Measurements from ENCODE around the gene KLHL10.
"Not testable (repeated sequence)": the region's sequence is repeated elsewhere in the genome, so short reads cannot be mapped to it uniquely, and the experiment has no call there.

Gene KLHL10

DNA sequence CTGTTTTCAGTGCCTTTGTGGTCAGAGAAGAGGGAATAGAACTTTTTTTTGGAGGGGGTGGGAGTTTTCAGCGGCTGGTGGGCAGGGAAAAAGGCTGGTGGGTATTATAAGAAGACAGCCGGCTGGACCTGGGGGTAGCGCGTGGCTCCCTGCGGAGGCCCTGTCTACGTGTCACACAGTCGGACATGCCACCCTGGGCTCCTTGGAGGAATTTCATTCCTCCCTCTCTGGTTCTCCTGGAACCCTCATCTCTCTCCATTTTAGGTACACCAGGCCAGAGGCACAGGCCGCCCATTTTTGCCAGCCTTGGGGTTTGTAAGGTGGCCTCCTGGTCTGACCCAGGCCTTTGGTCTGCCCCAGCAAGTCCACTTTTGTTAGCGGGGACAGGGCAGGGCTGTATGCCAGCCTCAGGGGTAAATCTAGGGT is 23.9 kb upstream of the KLHL10 start:
- DNase-seq, result no peak

DNA sequence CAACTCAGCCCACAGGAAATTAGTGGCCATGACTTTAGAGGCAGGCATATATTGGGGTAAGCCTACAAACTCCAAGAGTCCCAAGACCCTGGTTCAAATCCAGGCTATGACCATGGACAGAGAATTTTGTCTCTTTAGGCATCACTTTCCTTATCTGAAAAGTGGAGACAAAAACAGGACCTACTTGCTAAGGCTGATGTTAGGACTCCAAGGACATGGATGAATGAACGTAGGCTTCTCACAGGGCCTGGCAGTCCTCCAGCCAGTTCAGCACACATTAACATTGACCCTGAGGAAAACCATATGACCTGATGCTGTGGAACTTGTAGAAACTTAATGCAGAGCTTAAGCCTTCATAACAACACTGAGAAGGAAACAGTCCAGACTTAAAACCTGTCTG is 23.4 kb upstream of the KLHL10 start:
- DNase-seq, result no peak

DNA sequence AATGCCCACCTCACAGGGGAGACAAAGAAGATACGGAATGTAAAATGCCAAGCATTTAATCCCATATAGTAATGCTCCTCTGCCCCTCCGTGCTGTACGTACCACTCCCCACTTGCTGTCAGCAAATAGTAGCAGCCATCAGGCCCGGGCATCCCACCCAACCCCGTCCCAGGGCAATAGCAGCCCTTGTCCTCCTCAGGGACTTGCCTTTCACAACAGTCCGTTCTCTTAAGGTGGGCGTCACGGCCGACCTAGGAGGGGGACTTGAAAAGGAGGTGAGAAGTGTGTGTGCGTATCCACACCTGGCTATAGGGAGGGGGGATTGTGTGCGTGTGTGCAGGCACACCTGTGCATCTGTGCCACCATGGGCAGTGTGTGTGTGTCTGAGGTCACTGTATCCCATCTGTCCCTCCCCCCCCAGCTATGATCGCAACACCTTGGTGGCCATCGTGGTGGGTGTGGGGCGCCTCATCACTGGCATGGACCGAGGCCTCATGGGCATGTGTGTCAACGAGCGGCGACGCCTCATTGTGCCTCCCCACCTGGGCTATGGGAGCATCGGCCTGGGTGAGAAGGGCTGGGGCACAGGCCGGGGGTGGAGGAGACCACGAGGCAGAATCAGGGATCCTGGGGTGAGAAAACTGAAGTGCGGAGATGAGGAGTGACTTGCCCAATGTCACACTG is 20.8 kb upstream of the KLHL10 start:
- DNase-seq, result no peak

DNA sequence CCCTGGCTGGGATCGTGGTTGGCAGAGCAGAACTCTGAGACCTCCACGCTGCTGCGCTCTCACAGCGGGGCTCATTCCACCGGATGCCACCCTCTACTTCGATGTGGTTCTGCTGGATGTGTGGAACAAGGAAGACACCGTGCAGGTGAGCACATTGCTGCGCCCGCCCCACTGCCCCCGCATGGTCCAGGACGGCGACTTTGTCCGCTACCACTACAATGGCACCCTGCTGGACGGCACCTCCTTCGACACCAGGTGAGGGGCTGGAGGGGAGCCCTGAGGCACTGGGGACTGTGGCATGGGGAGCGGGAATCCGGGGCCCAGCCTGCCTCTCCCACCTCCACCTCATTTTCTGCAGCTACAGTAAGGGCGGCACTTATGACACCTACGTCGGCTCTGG is 19.6 kb upstream of the KLHL10 start:
- no peak for DNase-seq

DNA sequence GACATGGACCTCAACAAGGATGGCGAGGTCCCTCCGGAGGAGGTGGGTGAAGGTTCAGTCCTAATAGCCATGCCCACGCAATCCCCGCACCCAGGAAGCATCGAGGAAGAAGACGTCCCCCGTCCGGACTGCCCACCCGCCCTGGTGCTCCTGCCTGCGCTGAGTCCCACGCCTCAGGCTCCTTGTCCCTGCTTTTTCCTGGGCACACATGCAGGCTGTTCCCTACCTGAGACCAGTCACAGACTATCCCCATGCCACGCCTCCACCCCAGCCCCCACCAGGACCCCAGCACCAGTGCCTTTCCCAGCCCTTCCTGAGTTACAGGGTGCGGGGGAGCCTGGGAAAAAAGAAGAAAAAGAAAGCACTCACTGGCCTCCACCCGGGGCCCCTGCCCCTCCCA is 15.8 kb upstream of the KLHL10 start:
- DNase-seq, result no peak

DNA sequence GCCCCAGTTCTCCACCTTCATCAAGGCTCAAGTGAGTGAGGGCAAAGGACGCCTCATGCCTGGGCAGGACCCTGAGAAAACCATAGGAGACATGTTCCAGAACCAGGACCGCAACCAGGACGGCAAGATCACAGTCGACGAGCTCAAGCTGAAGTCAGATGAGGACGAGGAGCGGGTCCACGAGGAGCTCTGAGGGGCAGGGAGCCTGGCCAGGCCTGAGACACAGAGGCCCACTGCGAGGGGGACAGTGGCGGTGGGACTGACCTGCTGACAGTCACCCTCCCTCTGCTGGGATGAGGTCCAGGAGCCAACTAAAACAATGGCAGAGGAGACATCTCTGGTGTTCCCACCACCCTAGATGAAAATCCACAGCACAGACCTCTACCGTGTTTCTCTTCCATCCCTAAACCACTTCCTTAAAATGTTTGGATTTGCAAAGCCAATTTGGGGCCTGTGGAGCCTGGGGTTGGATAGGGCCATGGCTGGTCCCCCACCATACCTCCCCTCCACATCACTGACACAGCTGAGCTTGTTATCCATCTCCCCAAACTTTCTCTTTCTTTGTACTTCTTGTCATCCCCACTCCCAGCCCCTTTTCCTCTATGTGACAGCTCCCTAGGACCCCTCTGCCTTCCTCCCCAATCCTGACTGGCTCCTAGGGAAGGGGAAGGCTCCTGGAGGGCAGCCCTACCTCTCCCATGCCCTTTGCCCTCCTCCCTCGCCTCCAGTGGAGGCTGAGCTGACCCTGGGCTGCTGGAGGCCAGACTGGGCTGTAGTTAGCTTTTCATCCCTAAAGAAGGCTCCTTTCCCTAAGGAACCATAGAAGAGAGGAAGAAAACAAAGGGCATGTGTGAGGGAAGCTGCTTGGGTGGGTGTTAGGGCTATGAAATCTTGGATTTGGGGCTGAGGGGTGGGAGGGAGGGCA is 15.1 kb upstream of the KLHL10 start:
- no peak for DNase-seq

DNA sequence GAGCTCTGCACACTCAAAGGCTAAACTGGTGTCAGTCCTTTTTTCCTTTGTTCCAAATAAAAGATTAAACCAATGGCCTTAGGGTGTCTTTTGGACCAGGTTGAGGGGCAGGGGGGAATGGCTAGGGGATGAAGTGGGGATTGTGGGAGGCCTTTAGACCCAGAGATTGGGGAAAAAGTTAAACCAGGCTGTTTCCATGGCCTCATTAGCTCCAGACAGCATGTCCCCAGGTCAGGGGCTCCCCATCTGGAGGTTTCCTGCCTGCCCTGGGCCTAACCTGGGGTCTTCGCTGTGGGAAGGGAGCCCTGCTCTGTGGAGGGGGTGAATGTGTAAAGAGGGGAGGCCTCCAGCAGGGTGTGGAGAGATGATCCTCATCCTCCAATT is 14.5 kb upstream of the KLHL10 start:
- DNase-seq, result no peak

DNA sequence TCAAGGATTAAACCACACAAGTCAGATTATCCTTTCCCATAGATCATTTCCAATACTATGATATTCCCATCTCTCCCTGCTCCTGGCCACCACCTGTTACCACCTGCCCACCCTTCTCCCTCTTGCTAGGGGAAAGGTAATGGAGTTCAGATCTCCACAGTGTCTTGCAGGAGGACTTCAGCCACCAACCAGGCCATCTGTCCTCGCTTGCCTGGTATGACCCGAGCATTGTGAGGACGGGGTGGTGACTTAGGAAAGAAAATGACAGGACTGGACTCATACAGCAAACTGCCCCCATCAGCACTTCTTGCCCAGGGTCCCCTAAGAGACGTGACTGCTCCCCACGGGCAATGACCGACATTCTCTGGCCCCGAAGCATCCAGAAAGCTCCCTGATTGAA is 14.0 kb upstream of the KLHL10 start:
- no peak for DNase-seq

DNA sequence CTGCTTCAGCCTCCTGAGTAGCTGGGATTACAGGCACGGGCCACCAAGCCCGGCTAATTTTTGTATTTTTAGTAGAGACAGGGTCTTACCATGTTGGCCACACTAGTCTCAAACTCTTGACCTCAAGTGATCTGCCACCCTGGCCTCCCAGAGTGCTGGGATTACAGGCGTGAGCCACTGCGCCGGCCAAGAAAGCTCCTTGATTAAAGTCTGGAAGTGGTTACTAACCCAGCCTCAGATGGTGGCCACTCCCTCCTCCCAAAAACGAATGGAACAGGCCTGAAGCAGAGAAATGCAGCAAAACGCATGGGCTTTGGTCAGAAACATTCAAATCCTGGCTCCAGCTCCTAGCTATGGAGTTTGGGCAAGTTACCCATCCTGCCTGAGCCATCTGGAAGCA is 13.5 kb upstream of the KLHL10 start:
- DNase-seq, result no peak

DNA sequence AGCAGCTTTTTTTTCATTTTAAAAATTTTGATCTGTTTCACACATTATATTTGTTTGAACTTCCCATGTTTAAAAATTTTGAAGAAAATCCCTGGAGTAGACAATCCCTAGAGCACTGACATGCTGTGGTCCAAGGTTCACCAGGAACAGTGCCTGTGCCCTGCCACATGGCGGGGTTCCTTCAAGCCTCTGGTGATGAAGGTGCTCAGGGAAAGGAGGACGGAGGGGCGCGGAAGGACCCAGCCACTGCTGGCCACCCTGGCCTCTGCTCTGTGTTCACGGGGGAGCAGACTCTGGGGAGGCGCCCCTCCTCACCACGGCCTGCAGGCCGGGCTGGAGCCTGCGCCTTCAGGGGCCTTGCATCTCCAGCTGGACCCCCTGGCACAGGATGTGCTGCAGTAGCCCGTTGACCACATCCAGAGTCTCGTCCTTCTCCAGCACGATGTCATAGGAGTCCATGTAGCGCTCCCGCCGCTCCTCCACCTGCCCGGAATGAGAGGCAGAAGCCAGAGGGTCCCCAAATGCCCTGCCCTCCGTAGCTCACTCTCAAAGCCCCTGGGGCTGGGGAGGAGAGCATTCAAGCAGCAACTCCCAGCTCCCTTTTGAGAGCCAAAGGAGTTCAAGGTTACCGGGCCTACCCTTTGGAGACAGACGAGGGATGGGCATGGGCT is 12.3 kb upstream of the KLHL10 start:
- DNase-seq, result no peak

DNA sequence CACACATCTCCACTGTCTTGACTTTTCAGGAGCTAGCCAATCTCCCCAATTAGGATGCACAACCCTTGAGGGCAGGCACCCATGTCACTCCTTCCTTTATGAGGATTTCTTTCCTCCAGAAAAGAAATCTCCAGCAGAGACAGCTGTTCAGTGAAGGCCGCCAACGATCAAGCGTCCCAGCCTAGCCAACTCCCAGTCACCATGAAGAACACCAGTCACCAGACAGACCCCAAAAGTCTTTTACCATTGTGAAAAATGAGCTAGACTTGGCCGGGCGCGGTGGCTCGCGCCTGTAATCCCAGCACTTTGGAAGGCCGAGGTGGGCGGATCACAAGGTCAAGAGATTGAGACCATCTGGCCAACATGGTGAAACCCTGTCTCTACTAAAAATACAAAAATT is 7.7 kb upstream of the KLHL10 start:
- not testable (repeated sequence) for DNase-seq

DNA sequence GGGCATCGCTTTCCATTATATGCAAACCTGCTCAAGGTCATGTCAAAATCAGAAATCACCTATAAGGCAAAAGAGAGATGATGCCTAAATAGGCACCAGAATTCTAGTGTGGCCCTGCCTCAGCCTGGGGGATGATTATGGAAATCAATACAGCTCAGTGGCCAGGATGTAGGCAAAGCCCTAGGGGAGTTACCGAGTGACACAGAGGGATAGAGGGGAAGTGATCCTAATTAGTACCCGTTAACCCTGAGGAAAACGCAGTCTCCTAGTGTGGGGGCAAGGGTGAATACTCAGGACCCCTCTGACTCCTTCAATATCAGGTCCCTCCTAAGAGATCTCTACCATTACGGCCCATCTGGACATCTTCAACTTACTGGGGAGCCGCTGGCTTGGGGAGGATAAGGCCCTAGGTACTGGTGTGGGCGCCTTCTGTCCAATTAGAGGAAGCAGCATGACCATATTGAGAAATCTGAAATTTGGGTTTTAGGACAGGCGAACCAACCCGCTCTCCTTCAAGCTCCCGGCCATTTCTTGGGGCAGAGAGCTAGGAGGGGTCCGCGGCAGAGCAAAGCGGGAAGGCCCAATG is 2.3 kb upstream of the KLHL10 start:
- DNase-seq, result no peak

DNA sequence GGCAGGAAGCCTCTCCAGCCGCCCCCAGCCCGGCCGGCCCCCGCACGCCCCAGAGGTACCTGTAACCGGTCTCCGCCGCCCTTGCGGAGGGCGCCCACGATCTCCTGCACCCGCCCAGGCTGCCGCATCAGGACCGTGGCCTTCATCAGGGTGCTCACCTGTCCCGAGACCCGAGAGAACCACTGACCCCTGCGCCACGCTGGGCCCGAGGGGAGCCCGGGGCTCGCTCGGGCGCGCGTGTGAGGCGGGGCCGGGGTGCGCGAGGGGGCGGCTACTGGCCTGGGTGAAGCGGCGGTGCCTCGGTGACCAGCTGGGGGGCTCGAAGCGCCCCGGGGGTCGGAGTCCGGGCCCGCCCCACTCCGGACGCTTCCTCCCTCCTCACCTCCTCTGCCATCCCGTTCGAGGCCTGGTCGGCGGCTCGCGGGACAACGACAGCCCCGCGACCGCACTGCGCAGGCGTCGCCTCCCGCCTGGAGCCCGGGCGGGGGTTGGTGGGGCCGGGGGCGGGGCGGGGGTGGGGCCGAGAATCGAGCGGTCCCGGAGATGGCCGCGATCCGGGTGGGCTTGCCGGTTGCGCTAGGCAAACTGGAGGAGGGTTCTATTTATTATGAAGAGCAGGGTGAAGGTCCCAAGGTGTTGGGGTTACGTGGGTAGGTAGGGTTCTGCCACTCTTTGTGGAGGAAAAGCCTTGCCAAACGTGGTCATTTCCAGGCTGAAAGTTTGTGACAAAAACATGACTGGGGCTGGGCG is 1.6 kb upstream of the KLHL10 start, which contains the start of gene NT5C3B:
NT5C3B (minus strand) TSS at position 433 of the 750 bp plus-strand sequence; CDS start at position 394, 39 bp downstream.
- DNase-seq, result no peak

DNA sequence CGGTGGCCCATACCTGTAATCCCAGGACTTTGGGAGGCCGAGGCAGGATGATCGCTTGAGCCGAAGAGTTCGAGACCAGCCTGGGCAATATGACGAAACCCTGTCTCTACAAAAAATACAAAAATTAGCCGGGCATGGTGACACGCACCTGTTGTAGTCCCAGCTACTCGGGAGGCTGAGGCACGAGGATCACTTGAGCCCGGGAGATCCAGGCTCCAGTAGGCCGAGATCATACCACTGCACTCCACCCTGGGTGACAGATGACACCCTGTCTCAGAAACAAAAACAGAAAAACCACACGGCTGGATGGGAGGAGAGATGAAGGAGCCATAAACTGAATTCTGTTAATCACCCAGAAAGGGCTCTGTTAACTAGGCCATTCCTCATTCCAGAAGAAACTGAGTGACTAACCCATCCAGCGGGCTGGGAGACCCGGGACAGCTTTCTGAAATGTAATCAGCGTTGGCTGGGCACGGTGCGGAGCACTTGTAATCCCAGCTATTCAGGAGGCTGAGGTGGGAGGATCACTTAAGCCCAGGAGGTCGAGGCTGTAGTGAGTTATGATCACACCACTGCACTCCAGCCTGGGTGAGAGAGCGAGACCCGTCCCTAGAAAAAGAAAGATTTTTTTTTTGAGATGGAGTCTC is 952 bp upstream of the KLHL10 start:
- no peak for DNase-seq

DNA sequence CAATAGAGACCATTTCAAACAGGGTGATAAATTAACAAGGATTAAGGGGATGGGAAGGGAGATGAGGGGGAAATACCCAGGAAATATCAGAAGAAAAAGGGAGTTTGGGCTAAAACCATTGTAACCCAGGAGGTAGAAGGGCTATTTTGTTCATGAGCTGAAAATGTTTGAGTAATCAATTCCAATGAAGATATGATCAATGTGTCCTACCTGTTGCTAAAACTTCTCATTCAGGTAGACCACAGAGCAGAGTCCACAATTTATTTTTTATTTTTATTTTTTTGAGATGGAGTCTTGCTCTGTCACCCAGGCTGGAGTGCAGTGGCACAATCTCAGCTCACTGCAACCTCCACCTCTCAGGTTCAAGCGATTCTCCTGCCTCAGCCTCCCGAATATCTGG is 1.8 kb downstream of the KLHL10 start:
- DNase-seq, result not testable (repeated sequence)

DNA sequence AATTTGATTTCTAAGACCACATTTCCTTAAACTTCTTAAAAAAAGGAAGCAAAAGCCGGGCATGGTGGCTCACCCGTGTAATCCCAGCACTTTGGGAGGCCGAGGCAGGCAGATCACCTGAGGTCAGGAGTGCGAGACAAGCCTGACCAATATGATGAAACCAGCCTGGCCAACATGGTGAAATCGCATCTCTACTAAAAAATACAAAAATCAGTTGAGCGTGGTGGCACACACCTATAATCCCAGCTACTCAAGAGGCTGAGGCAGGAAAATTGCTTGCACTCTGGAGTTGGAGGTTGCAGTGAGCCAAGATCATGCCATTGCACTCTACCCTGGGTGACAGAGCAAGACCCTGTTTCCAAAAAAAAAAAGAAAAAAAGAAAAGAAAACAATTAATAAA is 3.2 kb downstream of the KLHL10 start:
- not testable (repeated sequence) for DNase-seq

DNA sequence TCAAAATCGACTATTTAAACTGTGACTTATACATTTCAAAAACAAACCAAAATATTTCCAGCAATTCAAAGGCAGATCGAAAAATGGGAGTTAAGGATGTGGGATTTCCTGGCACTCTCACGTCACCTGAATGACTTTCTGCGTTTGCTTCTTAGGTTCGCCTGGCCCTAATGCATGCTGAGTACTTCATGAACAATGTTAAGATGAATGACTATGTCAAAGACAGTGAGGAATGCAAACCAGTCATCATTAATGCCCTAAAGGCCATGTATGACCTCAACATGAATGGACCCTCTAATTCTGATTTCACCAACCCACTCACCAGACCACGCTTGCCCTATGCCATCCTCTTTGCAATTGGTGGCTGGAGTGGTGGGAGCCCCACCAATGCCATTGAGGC is 7.3 kb downstream of the KLHL10 start:
- DNase-seq, result no peak

DNA sequence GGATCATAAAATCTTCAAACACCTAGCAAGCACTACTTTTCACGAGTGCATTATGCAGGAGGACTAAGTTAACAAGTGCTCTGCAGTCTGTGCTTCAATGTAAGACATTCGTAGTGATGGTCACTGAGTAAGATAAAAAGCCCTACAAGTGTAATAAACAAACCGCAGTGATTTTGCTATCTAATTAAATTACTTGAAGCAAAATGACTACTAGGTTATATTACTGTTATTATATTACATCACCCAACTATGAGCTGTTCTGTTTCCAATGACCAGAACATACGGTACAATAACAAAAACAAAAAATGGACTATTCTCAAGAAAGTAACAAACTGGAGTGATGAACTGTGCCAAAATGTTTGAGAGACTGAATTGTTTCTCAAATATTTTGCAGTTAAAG is 11.2 kb downstream of the KLHL10 start:
- DNase-seq, result no peak

DNA sequence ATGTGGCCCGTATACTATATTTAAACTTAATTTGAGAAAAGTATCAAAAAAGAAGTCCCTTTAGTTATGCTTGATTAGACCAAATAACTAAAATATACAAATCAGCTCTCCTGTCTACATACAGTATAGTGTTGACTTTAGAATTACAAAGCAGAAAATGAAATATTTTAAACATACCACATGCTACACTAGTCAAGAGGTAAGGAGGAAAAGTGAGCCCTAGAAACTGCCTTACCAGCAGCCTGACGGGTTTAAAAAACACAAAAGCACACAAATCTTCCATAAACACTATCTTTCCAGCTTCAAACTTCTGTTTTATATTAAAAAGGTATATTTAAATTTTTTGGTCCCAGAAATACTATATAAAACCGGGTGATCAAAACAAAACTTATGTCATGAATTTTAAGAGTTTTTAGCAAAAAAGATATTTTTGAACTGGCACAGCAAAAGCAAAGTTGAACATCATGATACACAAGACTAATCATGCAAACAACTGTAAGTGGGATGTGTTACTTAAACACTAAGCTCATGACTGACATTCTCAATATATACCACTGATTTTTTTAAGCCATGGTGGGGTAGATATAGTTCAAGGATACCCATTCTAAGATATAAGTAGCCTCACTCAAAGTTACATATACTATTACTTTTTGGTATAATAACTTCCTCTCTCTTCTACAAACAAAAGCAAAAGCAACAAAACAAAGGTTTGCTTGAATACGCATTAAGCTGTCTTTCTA is 11.8 kb downstream of the KLHL10 start:
- DNase-seq, result no peak

DNA sequence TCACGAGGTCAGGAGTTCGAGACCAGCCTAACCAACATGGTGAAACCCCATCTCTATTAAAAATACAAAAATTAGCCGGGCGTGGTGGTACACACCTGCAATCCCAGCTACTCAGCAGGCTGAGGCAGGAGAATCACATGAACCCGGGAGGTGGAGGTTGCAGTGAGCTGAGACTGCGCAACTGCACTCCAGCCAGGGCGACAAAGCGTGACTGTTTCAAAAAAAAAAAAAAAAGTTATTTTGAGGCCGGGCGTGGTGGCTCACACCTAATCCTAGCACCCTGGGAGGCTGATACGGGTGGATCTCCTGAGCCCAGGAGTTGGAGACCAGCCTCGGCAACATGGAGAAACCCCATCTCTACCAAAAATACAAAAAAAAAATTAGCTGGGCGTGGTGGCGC is 13.8 kb downstream of the KLHL10 start:
- not testable (repeated sequence) for DNase-seq

DNA sequence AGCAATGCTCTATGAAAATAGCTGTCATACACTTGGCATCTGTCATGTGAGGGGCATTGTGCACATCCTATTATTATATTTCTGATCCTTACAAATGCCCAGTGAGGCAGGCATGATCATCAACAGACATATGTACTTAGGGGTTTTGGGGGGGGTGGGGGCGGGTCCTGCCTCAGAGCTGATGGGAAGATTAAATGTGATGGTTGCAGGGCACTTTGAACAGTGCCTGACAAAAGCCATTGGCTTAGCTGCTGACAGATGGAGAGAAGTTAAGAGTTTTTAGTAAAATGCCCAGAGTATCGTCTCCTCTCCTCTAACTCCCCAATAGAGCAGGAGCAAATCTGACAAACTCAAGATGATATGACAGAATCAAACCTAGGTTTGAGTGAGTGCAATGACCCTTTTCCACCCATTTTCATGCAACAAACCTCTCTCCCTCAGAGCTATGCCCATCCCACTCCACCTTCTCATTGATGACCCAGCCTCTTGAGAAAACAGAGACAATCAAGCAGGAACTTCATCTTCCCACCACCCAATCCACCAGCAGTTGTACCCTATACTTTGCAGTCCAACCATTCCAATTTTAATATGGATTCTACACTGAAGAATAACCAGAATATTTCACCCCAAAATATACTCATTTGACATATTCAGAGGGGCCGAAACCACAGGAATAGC is 22.8 kb downstream of the KLHL10 start:
- DNase-seq, result no peak
